GM21619 (cell line): ENCODE data around the gene PLEKHG5.

Experiments used
- ATAC-seq: cut with Tn5 transposase; IDR thresholded peaks from one replicate; pipeline ENCODE4 v1.9.1; 2021; ENCODE audit not compliant: unreplicated experiment

Gene PLEKHG5

GRCh38 chr1:6511056-6511455 lies 19.6 kb upstream of the PLEKHG5 start:
- no peak for ATAC-seq

- no peak for ATAC-seq
Observed at GRCh38 chr1:6510493-6510892, 19.0 kb upstream of the PLEKHG5 start.

GRCh38 chr1:6509919-6510291 lies 18.4 kb upstream of the PLEKHG5 start:
- ATAC-seq, result no peak

GRCh38 chr1:6509220-6509918 lies 17.9 kb upstream of the PLEKHG5 start:
- ATAC-seq, result no peak

GRCh38 chr1:6508816-6509189 lies 17.3 kb upstream of the PLEKHG5 start:
- no peak for ATAC-seq

GRCh38 chr1:6508154-6508815 lies 16.8 kb upstream of the PLEKHG5 start:
- ATAC-seq, result no peak

- no peak for ATAC-seq
Observed at GRCh38 chr1:6507461-6507911, 16.0 kb upstream of the PLEKHG5 start.

GRCh38 chr1:6507037-6507428 lies 15.6 kb upstream of the PLEKHG5 start:
- no peak for ATAC-seq

GRCh38 chr1:6506210-6507036 lies 15.0 kb upstream of the PLEKHG5 start:
- no peak for ATAC-seq

- ATAC-seq, result no peak
Observed at GRCh38 chr1:6505367-6506209, 14.1 kb upstream of the PLEKHG5 start.

GRCh38 chr1:6504887-6505286 lies 13.4 kb upstream of the PLEKHG5 start:
- no peak for ATAC-seq

- ATAC-seq, result no peak
Observed at GRCh38 chr1:6503884-6504602, 12.6 kb upstream of the PLEKHG5 start.

GRCh38 chr1:6502000-6502891 lies 10.8 kb upstream of the PLEKHG5 start:
- ATAC-seq, result no peak

GRCh38 chr1:6501279-6501813 lies 9.9 kb upstream of the PLEKHG5 start:
- no peak for ATAC-seq

- ATAC-seq, result no peak
Observed at GRCh38 chr1:6500544-6501278, 9.2 kb upstream of the PLEKHG5 start.

- ATAC-seq, result no peak
Observed at GRCh38 chr1:6499296-6499695, 7.8 kb upstream of the PLEKHG5 start.

GRCh38 chr1:6498576-6499111 lies 7.2 kb upstream of the PLEKHG5 start:
- no peak for ATAC-seq
